Mesenchymal stem cell (in vitro differentiated cells and primary cell): Measurements from ENCODE around the gene LTBP2.

ENCODE experiments used
- DNase-seq: peaks from one replicate; pipeline ENCODE4 v3.0.0-alpha.2; 2013
- H2AFZ ChIP-seq: one replicate; pipeline ENCODE4 v1.6.1; 2013; ENCODE audit warnings: low read depth, mild to moderate bottlenecking, control low read depth, inconsistent platforms, low read length, moderate library complexity
- H2AK5ac ChIP-seq: 2 replicates; pipeline ENCODE4 v1.6.1; 2013; ENCODE audit warnings: low read length, moderate library complexity, mild to moderate bottlenecking, inconsistent platforms; ENCODE audit not compliant: severe bottlenecking
- H2BK120ac ChIP-seq: one replicate; pipeline ENCODE4 v1.6.1; 2013; ENCODE audit warnings: low read depth, mild to moderate bottlenecking, inconsistent platforms, low read length, moderate library complexity
- H2BK12ac ChIP-seq, 2 experiments: one replicate each; pipeline ENCODE4 v1.6.1; 2013; ENCODE audit warnings: inconsistent platforms in 2 of 2, low read length in 2 of 2, mild to moderate bottlenecking in 2 of 2, moderate library complexity in 2 of 2, control low read depth in 1 of 2
- H2BK15ac ChIP-seq: one replicate; pipeline ENCODE4 v1.6.1; 2013; ENCODE audit warnings: mild to moderate bottlenecking, low read depth, inconsistent platforms; ENCODE audit not compliant: poor library complexity, severe bottlenecking
- H2BK5ac ChIP-seq: 2 replicates; pipeline ENCODE4 v1.6.1; 2013; ENCODE audit warnings: low read depth, mild to moderate bottlenecking, low read length, control low read depth, inconsistent platforms; ENCODE audit not compliant: poor library complexity, severe bottlenecking
- H3K14ac ChIP-seq, 2 experiments: one replicate each; pipeline ENCODE4 v1.6.1; 2013; ENCODE audit warnings: inconsistent platforms in 2 of 2, low read length in 2 of 2, control low read depth in 1 of 2, mild to moderate bottlenecking in 1 of 2, moderate library complexity in 1 of 2
- H3K18ac ChIP-seq, 2 experiments: one replicate each; pipeline ENCODE4 v1.6.1; 2013; ENCODE audit warnings: inconsistent platforms in 2 of 2, low read length in 2 of 2, control low read depth in 1 of 2, low read depth in 1 of 2, mild to moderate bottlenecking in 1 of 2
- H3K23ac ChIP-seq, 2 experiments: one replicate each; pipeline ENCODE4 v1.6.1; 2013; ENCODE audit warnings: inconsistent platforms in 2 of 2, low read length in 2 of 2, mild to moderate bottlenecking in 2 of 2, moderate library complexity in 2 of 2, control low read depth in 1 of 2
- H3K27ac ChIP-seq: 2 replicates; pipeline ENCODE4 v1.5.1; 2013; ENCODE audit warnings: mild to moderate bottlenecking, moderate library complexity, low read length, control low read depth, inconsistent platforms; ENCODE audit not compliant: poor library complexity, severe bottlenecking
- H3K27me3 ChIP-seq, 2 experiments: 2 replicates each; pipeline versions ENCODE4 v1.6.1 to v1.7.0; 2013; ENCODE audit warnings: low read length in 2 of 2, mild to moderate bottlenecking in 2 of 2, moderate library complexity in 2 of 2, control low read depth in 1 of 2, inconsistent platforms in 1 of 2; ENCODE audit not compliant: control insufficient read depth in 1 of 2, insufficient read depth in 1 of 2
- H3K36me3 ChIP-seq, 2 experiments: 2 replicates each; pipeline versions ENCODE4 v1.6.1 to v1.7.0; 2013; ENCODE audit warnings: low read length in 2 of 2, control low read depth in 1 of 2, inconsistent platforms in 1 of 2, low read depth in 1 of 2, mild to moderate bottlenecking in 1 of 2; ENCODE audit not compliant: insufficient read depth in 2 of 2, control insufficient read depth in 1 of 2
- H3K4ac ChIP-seq, 2 experiments: one replicate each; pipeline ENCODE4 v1.6.1; 2013; ENCODE audit warnings: inconsistent platforms in 2 of 2, low read length in 2 of 2, mild to moderate bottlenecking in 2 of 2, moderate library complexity in 2 of 2, control low read depth in 1 of 2, low read depth in 1 of 2
- H3K4me1 ChIP-seq: 2 replicates; pipeline ENCODE4 v1.6.1; 2013; ENCODE audit warnings: low read depth, low read length, control low read depth; ENCODE audit not compliant: control insufficient read depth, insufficient read depth
- H3K4me2 ChIP-seq: 2 replicates; pipeline ENCODE4 v1.6.1; 2013; ENCODE audit warnings: low read length, mild to moderate bottlenecking, inconsistent platforms; ENCODE audit not compliant: poor library complexity, severe bottlenecking
- H3K4me3 ChIP-seq, 2 experiments: 2 replicates each; pipeline versions ENCODE4 v1.5.1 to v1.7.0; 2013; ENCODE audit warnings: low read length in 2 of 2, mild to moderate bottlenecking in 2 of 2, control low read depth in 1 of 2, low read depth in 1 of 2; ENCODE audit not compliant: insufficient read depth in 1 of 2
- H3K79me1 ChIP-seq: replicated peaks from 2 replicates; pipeline ENCODE4 v1.6.1; 2013; ENCODE audit warnings: mild to moderate bottlenecking, control low read depth, low read length, inconsistent platforms; ENCODE audit not compliant: poor library complexity, severe bottlenecking
- H3K9ac ChIP-seq: 2 replicates; pipeline ENCODE4 v1.7.0; 2013; ENCODE audit warnings: mild to moderate bottlenecking, low read length, moderate library complexity
- H3K9me3 ChIP-seq: 2 replicates; pipeline ENCODE4 v1.7.0; 2013; ENCODE audit warnings: mild to moderate bottlenecking, low read length; ENCODE audit not compliant: control insufficient read depth
- H4K8ac ChIP-seq: one replicate; pipeline ENCODE4 v1.6.1; 2013; ENCODE audit warnings: inconsistent platforms, mild to moderate bottlenecking, low read length, moderate library complexity
- H4K91ac ChIP-seq: one replicate; pipeline ENCODE4 v1.6.1; 2013; ENCODE audit warnings: mild to moderate bottlenecking, low read length, inconsistent platforms
- WGBS: methylation state at CpG from one replicate; pipeline ENCODE4 v1.1.7; 2013; ENCODE audit warnings: mixed read lengths; 5-methylcytosine and 5-hydroxymethylcytosine counted together

The LTBP2 gene

DNA sequence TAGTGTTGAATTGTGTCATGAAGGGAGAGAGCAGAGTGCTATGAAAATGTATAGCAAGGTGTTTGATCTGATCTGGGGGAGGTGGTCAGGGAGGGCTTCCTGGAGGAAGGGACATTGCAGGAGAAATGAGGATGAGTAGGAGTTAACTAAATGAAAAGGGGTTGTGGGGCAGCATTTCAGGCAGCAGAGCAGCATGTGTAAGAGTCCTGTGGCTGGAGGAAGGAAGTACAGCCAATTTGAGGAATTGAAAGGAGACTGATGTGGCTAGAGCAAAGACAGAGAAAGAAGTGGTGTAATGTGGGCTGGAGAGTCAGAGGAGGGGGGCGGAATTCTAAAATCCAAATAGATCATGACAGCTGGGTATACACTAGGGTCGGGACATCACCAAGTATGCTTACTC lies 139.4 kb downstream of the LTBP2 start:
- WGBS: 100% methylated on average over 1 of the region's 2 CpGs
- no peaks in the 10 kb centered on the region for H3K27me3 ChIP-seq
- no peak overlapping the region for H3K4me2 ChIP-seq
- no peaks in the 10 kb centered on the region for H3K9me3 ChIP-seq
- no peak overlapping the region for H2AFZ ChIP-seq
- H2BK5ac ChIP-seq: no peak overlapping the region
- H3K18ac ChIP-seq: no peak overlapping the region
- no peak overlapping the region for H4K8ac ChIP-seq
- peaks cover 17 to 20% of the 10 kb centered on the region in 2 experiments for H3K36me3 ChIP-seq
- no peaks in the 10 kb centered on the region for H3K79me1 ChIP-seq
- no peak overlapping the region for H3K4me3 ChIP-seq
- no peak overlapping the region for H4K91ac ChIP-seq
- DNase-seq: no peak
- no peak overlapping the region for H3K27ac ChIP-seq
- H3K14ac ChIP-seq: no peak overlapping the region
- no peak overlapping the region for H2BK12ac ChIP-seq
- no peak overlapping the region for H3K4ac ChIP-seq
- no peak overlapping the region for H3K9ac ChIP-seq
- H3K23ac ChIP-seq: no peak overlapping the region
- no peak overlapping the region for H2BK120ac ChIP-seq
- no peak overlapping the region for H2BK15ac ChIP-seq
- no peak overlapping the region for H2AK5ac ChIP-seq
- peaks cover 6% of the 10 kb centered on the region for H3K4me1 ChIP-seq

DNA sequence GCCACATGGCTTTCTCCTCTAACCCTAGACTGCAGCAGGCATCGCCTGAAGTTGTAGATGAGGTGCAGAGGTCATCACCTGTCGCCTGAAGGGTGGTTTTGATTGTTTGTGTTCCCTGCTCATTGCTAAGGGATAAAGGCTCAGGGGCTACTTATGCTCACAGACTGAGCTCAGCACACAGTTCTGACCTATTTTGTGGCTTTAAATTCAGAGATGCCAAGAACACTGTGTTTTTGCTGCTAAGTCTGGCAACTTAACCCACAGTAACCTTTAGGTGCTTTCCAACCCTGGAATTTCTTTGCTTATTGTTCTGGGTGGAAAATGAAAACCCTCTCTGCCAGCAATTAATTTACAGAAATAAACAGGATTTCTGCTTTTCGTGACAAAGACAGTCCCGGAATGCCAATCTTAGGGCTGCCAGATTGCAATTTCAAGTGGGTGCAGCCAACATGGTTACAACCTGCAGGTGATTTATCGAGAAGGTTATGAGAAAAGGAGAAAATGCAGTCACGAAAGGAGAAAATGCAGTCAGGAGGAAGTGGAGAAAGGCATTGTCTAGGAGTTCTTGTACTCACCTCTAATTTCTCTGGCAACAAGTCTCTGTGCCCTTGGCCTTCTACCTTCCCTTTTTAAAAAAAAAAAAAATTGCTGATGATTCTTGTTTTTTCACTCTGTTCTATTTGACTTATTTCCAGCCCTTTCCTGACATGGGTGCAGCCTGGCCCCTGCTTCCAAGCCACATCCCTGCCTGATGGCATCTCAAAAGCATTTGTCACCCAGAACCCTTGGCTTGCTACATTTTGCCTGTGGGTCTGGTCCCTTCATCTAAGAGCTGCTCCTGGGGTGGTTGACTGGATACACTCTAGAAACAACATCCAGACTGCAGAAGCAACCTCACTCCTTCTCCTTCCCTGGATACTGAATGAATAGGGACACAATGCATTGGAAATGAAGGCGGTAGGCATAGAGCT lies 142.2 kb downstream of the LTBP2 start:
- H4K8ac ChIP-seq: peak overlapping the region; percentile 36
- no peak for DNase-seq
- no peak overlapping the region for H3K9ac ChIP-seq
- H2AK5ac ChIP-seq: no peak overlapping the region
- no peak overlapping the region for H3K18ac ChIP-seq
- no peak overlapping the region for H3K14ac ChIP-seq
- H2BK120ac ChIP-seq: no peak overlapping the region
- no peak overlapping the region for H3K4me3 ChIP-seq
- no peak overlapping the region for H2BK12ac ChIP-seq
- no peak overlapping the region for H2BK5ac ChIP-seq
- no peak overlapping the region for H2BK15ac ChIP-seq
- H3K4me1 ChIP-seq: no peaks in the 10 kb centered on the region
- H3K4ac ChIP-seq: no peak overlapping the region
- no peaks in the 10 kb centered on the region for H3K79me1 ChIP-seq
- no peak overlapping the region for H4K91ac ChIP-seq
- no peak overlapping the region for H3K4me2 ChIP-seq
- no peak overlapping the region for H3K23ac ChIP-seq
- WGBS: 90% methylated on average over 6 of the region's 7 CpGs
- H3K27ac ChIP-seq: no peak overlapping the region
- no peak overlapping the region for H2AFZ ChIP-seq
- H3K27me3 ChIP-seq: peaks cover 6 to 13% of the 10 kb centered on the region in 2 experiments
- H3K36me3 ChIP-seq: peaks cover 14% of the 10 kb centered on the region in 2 experiments
- no peaks in the 10 kb centered on the region for H3K9me3 ChIP-seq

DNA sequence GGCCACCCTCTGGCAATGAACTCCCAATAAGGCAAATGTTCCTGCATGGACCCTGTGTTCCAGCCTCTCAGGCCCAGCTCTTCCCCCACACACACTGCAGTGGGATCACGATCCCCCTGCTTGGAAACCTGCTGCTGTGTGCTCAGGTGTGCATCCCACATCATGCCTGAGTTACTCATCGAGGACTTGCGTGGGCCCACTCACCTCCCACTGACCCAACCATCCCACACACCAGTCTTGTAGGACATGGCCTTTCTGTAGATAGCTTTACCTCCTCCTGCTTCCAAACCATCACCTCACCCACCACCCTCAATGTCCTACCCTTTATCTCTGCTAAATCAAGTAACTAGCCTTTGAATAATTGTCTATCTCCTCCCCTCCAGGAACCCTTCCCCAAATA lies 143.5 kb downstream of the LTBP2 start:
- H3K18ac ChIP-seq: no peak overlapping the region
- H2BK12ac ChIP-seq: no peak overlapping the region
- no peak overlapping the region for H3K23ac ChIP-seq
- H2AFZ ChIP-seq: no peak overlapping the region
- peaks cover 18 to 24% of the 10 kb centered on the region in 2 experiments for H3K27me3 ChIP-seq
- DNase-seq: no peak
- H3K4me3 ChIP-seq: no peak overlapping the region
- peaks cover 4 to 7% of the 10 kb centered on the region in 2 experiments for H3K36me3 ChIP-seq
- no peaks in the 10 kb centered on the region for H3K9me3 ChIP-seq
- H2BK15ac ChIP-seq: peak overlapping the region; percentile 12
- H3K27ac ChIP-seq: no peak overlapping the region
- no peaks in the 10 kb centered on the region for H3K79me1 ChIP-seq
- H4K91ac ChIP-seq: no peak overlapping the region
- H3K9ac ChIP-seq: no peak overlapping the region
- H3K4ac ChIP-seq: no peak overlapping the region
- H3K4me2 ChIP-seq: no peak overlapping the region
- H2AK5ac ChIP-seq: no peak overlapping the region
- H3K4me1 ChIP-seq: no peaks in the 10 kb centered on the region
- H2BK5ac ChIP-seq: no peak overlapping the region
- H3K14ac ChIP-seq: no peak overlapping the region
- H2BK120ac ChIP-seq: no peak overlapping the region
- WGBS: 89% methylated on average over 3 of the region's 3 CpGs
- H4K8ac ChIP-seq: no peak overlapping the region

GRCh38 chr14:74465335-74465734 lies 146.7 kb downstream of the LTBP2 start:
- peaks cover 26 to 29% of the 10 kb centered on the region in 2 experiments for H3K27me3 ChIP-seq
- H3K4ac ChIP-seq: no peak overlapping the region
- H3K79me1 ChIP-seq: no peaks in the 10 kb centered on the region
- H2BK15ac ChIP-seq: no peak overlapping the region
- no peaks in the 10 kb centered on the region for H3K4me1 ChIP-seq
- no peak overlapping the region for H2BK120ac ChIP-seq
- no peaks in the 10 kb centered on the region for H3K9me3 ChIP-seq
- H2BK5ac ChIP-seq: no peak overlapping the region
- WGBS: no CpG with 5 or more reads among the region's 2 CpGs
- no peak overlapping the region for H3K23ac ChIP-seq
- H4K91ac ChIP-seq: no peak overlapping the region
- no peak for DNase-seq
- H3K14ac ChIP-seq: no peak overlapping the region
- no peak overlapping the region for H3K27ac ChIP-seq
- H3K4me3 ChIP-seq: no peak overlapping the region
- H3K9ac ChIP-seq: no peak overlapping the region
- H4K8ac ChIP-seq: no peak overlapping the region
- H3K36me3 ChIP-seq: peaks cover 0 to 2% of the 10 kb centered on the region in 2 experiments
- no peak overlapping the region for H3K18ac ChIP-seq
- no peak overlapping the region for H2AK5ac ChIP-seq
- H2AFZ ChIP-seq: no peak overlapping the region
- no peak overlapping the region for H2BK12ac ChIP-seq
- H3K4me2 ChIP-seq: no peak overlapping the region
